ENCODE measurements around the gene CDC42SE2.

CDC42SE2 gene

DNA sequence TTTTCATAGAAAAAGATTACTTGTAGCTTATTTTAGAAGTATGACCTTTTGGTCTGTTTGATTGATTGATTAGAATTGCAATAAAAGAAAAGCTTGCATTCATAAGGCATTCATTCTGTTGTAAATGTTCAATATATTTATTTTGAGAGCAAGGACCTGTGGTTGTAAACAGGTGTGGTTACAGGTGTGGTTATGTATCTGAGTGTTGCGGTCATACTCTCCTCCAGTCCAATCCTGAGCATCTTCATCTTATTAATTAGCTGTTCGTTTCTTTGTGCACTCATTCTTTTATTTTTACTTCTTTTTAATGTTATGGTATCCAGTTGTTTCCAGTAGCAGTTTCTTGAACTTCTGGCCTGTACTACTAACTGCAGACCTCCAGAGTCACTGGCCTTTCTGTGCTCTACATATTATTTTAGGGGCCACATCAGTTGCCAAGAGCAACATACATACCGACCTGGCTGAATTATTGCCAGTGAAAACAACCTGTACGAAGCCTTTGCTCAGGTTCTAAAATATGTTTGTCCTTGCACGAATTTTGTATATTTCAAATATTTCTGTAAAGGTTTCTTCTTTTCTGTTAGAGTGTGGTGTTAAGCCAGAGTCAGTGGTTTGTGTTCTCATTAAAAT, 128.7 kb downstream of the CDC42SE2 start:
- TF ChIP-seq CTCF (IDR thresholded peaks at IDR 0.05): no peak

GRCh38 chr5:131393498-131393968, 129.7 kb downstream of the CDC42SE2 start:
- TF ChIP-seq CTCF (IDR thresholded peaks at IDR 0.05): no peak

DNA sequence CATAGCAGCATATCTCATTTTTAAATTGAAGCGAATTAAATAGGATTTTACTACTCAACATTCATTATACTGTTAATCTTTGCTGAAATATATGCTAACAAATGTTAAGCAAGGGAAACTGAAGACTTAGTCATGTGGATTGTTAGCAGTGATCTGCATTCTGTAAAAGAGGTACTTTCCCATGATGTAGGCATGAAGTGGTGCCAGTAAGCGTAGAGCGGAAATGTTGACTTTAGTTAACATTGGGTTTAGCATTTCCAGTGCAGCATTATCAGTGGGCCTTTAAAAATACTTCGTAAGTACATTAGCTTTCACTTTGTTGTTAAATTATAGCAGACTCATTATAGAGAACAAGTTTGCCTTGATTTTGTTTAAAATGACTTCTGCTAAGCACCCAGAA, 130.3 kb downstream of the CDC42SE2 start:
- no peak for TF ChIP-seq CTCF (IDR thresholded peaks at IDR 0.05)

- TF ChIP-seq CTCF (IDR thresholded peaks at IDR 0.05): no peak
Observed at GRCh38 chr5:131396015-131396414, 132.2 kb downstream of the CDC42SE2 start.

DNA sequence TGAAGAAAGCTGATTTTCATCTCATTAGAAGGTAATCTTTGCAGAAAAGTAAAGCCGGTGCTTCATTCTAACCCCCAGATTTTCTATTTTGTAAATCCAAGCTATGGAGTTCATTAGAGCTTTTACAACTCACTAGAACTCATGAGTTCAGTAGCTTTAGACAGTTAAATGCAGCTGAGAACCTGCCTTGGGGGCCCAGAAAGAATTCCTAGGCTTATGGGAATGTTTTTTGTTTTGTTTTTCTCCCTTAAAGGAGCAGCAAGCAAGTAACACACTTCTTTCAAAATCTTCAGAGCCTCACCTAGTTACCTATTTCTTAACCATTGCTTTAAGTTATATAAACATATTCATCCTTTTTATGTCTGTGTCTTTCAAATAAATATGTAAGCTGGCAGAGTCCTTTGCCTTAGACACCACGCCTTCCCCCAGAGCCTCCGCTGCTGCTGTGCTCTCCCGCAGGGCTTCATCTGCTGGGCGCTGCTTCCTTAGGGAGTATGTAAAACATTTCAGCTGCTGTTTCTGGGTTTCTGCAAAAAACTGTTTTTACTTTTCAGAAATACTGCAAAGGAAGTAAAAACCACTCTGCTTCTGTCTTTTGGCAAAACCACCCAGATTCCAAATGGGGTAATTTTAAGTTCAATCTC, 132.9 kb downstream of the CDC42SE2 start:
- TF ChIP-seq CTCF (IDR thresholded peaks at IDR 0.05): no peak

DNA sequence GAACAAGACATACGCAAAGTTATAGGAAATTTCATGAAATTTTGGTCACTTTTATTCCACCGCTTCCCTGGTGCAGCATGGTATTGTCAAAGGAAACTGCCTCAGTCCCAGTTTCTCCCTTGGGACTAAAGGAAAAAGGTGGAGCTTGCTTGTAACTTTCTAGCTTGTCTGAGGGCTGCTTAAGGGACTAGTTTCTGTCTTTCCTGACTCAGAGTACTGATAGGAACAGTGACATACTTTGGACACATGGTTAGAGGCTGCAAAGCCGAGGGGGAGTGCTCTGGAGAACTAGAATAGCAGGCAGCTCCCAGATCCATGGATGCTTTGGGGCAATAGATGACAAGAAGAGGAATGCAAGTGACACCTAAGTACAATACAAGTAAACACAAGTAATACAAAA, 136.7 kb downstream of the CDC42SE2 start:
- no peak for TF ChIP-seq CTCF (IDR thresholded peaks at IDR 0.05)

- TF ChIP-seq CTCF (IDR thresholded peaks at IDR 0.05): no peak
Observed at GRCh38 chr5:131405674-131406073, 141.8 kb downstream of the CDC42SE2 start.

Measured in LNCAP (cell line).